ENCODE measurements around the gene MFSD11. TPM values are rescaled to one million over a fixed set of nuclear protein-coding genes. Genes with fewer than 3 reads are reported as not detected.
A peak's percentile ranks its signal among the peaks of the same experiment; 100 is the strongest.
"Not testable (repeated sequence)": the region's sequence is repeated elsewhere in the genome, so short reads cannot be mapped to it uniquely, and the experiment has no call there.

MFSD11 gene
- total RNA-seq, 1 experiment from 2014 or later = 24.9 TPM

DNA sequence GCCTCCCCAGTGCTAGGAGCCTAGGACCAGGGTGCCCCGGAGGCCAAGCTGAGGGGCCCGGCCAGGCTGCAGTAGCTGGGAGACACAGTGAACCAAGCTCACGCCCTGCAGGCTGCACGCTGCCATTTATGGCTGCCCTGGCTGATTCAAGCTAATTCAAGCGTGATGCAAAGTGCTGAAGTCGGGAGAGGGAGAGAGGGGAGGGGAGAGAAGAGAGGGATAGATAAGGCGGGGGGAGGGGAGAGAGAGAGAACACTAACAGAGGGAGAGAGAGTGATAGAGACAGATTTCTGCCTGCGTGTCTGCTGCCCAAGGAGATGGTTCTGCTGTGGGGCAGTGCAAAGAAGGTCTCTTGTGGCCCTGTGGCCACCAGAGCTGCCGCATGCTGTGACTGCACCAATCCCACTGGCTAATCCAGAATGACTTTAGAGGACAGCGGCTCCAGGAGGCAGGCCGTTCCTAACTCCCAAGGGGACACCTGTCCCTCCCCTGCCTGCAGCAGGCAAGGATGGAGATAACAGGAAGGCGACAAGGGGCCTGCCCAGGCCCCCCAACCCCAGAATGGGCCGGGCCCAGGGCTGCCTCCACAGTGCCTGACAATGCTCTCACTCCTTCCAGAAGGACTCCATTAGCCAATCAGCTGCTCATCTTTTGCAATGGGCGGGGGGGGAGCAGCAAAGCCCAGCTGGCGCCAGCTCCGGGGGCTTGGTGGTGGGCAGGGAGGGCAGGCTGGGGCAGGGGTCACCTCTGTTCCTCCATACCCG is 40.0 kb upstream of the MFSD11 start:
- no peak overlapping the region for H2AFZ ChIP-seq (ENCODE audit: low read depth, low read length, poor library complexity, severe bottlenecking)
- no TSS peak for BruUV-seq (replicated peaks)
- no peaks in the 10 kb centered on the region for H4K20me1 ChIP-seq (ENCODE audit: insufficient read depth)
- POLR2A ChIA-PET = interaction anchor here (1.6 kb wide), 1 partner anchor 26 kb away, joined by 5 read pairs; no protein-coding TSS in a partner anchor
- H3K4me3 ChIP-seq (replicated peaks in 1 of 2; ENCODE audit: low read depth in 1 of 2, low read length in 2 of 2) = no peak overlapping the region
- TF ChIP-seq, protein P1, sequence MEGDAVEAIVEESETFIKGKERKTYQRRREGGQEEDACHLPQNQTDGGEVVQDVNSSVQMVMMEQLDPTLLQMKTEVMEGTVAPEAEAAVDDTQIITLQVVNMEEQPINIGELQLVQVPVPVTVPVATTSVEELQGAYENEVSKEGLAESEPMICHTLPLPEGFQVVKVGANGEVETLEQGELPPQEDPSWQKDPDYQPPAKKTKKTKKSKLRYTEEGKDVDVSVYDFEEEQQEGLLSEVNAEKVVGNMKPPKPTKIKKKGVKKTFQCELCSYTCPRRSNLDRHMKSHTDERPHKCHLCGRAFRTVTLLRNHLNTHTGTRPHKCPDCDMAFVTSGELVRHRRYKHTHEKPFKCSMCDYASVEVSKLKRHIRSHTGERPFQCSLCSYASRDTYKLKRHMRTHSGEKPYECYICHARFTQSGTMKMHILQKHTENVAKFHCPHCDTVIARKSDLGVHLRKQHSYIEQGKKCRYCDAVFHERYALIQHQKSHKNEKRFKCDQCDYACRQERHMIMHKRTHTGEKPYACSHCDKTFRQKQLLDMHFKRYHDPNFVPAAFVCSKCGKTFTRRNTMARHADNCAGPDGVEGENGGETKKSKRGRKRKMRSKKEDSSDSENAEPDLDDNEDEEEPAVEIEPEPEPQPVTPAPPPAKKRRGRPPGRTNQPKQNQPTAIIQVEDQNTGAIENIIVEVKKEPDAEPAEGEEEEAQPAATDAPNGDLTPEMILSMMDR (IDR thresholded peaks at IDR 0.05 in 2 of 3, conservative IDR thresholded peaks at IDR 0.05 in 1 of 3; ENCODE audit: borderline replicate concordance in 1 of 3, insufficient read depth in 1 of 3, low read depth in 2 of 3, low read length in 2 of 3) = no peak
- TF ChIP-seq YY1 (IDR thresholded peaks at IDR 0.05; ENCODE audit: extremely low read depth, insufficient replicate concordance, low read depth, low read length) (no peak), SIN3A (IDR thresholded peaks at IDR 0.05; ENCODE audit: low read depth) (no peak), CBX3 (IDR thresholded peaks at IDR 0.05; ENCODE audit: low read depth) (no peak)
- DNase-seq (ENCODE audit: low read depth, low spot score) (no peak), ATAC-seq (no peak)
- CTCF ChIA-PET = no interaction called here
- no peaks in the 10 kb centered on the region for H3K9me3 ChIP-seq (ENCODE audit: control insufficient read depth in 1 of 2, insufficient read depth in 1 of 2, low read depth in 1 of 2, low read length in 2 of 2)
- H3K79me2 ChIP-seq (ENCODE audit: insufficient read depth, low read length) = peaks cover 3% of the 10 kb centered on the region; the same call in 1 of the 2 replicates
- RAD21 ChIA-PET (ENCODE audit: low non-redundant PET in 1 of 2, low total read pairs in 2 of 2, uncharacterized antibody in 2 of 2, unreplicated experiment in 2 of 2) = no interaction called here
- peaks cover 0 to 12% of the 10 kb centered on the region in 2 experiments; a peak in 2 of 4 replicates for H3K4me1 ChIP-seq (ENCODE audit: control insufficient read depth in 1 of 2, insufficient read depth in 2 of 2, low read length in 2 of 2)
- H3K27me3 ChIP-seq (ENCODE audit: insufficient read depth, low read length) = no peaks in the 10 kb centered on the region
- H3K9me2 ChIP-seq (ENCODE audit: insufficient read depth) = no peaks in the 10 kb centered on the region
- no peaks in the 10 kb centered on the region for H3K36me3 ChIP-seq (ENCODE audit: control insufficient read depth in 1 of 2, insufficient read depth in 2 of 2, low read length in 2 of 2)
- H3K4me2 ChIP-seq (ENCODE audit: low read length) = no peak overlapping the region
- intact Hi-C loops (cut with micrococcal nuclease) = no loop called here
- no peak overlapping the region for H3K9ac ChIP-seq (ENCODE audit: low read length)
- H3K27ac ChIP-seq (ENCODE audit: low read depth, low read length) = no peak overlapping the region

DNA sequence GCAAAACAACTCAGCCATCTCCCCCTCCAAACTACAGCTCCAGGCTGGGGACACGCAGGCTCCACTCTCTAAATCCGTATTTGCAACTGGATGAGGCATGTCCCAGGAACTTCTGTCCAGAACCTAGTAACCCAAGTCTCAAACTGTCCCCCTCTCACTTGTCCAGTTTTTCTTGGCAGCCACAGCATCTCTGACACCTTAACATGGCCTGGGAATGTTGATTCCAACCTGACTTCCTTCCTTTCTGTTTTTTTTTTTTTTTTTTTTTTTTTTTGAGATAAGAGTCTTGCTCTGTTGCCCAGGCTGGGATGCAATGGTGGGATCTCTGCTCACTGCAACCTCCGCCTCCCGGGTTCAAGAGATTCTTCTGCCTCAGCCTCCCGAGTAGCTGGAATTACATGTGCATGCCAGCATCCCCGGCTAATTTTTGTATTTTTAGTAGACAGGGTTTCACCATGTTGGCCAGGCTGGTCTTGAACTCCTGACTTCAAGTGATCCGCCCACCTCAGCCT is 39.4 kb upstream of the MFSD11 start:
- not testable (repeated sequence) for BruUV-seq (replicated peaks)

More for the DNA sequence above, 39.4 kb upstream of the MFSD11 start:
- intact Hi-C loops (cut with micrococcal nuclease); CTCF ChIA-PET; H3K9me3 ChIP-seq (ENCODE audit: control insufficient read depth in 1 of 2, insufficient read depth in 1 of 2, low read depth in 1 of 2, low read length in 2 of 2); H3K79me2 ChIP-seq (ENCODE audit: insufficient read depth, low read length); H3K27me3 ChIP-seq (ENCODE audit: insufficient read depth, low read length); H4K20me1 ChIP-seq (ENCODE audit: insufficient read depth); H2AFZ ChIP-seq (ENCODE audit: low read depth, low read length, poor library complexity, severe bottlenecking); RAD21 ChIA-PET (ENCODE audit: low non-redundant PET in 1 of 2, low total read pairs in 2 of 2, uncharacterized antibody in 2 of 2, unreplicated experiment in 2 of 2); H3K4me3 ChIP-seq (replicated peaks in 1 of 2; ENCODE audit: low read depth in 1 of 2, low read length in 2 of 2); ATAC-seq; H3K9ac ChIP-seq (ENCODE audit: low read length); H3K27ac ChIP-seq (ENCODE audit: low read depth, low read length); DNase-seq (ENCODE audit: low read depth, low spot score); H3K9me2 ChIP-seq (ENCODE audit: insufficient read depth); H3K36me3 ChIP-seq (ENCODE audit: control insufficient read depth in 1 of 2, insufficient read depth in 2 of 2, low read length in 2 of 2): not testable (repeated sequence)
- Histone ChIP-seq H3K4me1 (ENCODE audit: control insufficient read depth in 1 of 2, insufficient read depth in 2 of 2, low read length in 2 of 2) (peaks cover 0 to 12% of the 10 kb centered on the region in 2 experiments; a peak in 2 of 4 replicates), H3K4me2 (ENCODE audit: low read length) (peak overlapping the region; percentile 22; the same call in 1 of the 2 replicates)
- POLR2A ChIA-PET = interaction anchor here (1.6 kb wide), 1 partner anchor 27 kb away, joined by 5 read pairs; no protein-coding TSS in a partner anchor

All from HCT116 (cell line).